Measurements from ENCODE around the gene HDAC5.

HDAC5 gene

GRCh38 chr17:44071772-44072171 lies 51.7 kb downstream of the HDAC5 start:
- peak overlapping the region; percentile 79 for H3K4me3 ChIP-seq (ENCODE audit: low read depth, low read length)
- no peak for DNase-seq
- H3K36me3 ChIP-seq (replicated peaks) = peaks cover 18% of the 10 kb centered on the region
- in situ Hi-C loops (cut with HindIII; ENCODE audit: low pct_ligation_motif_present, low sequenced_read_pairs) = no loop called here
- no peak for TF ChIP-seq CTCF (IDR thresholded peaks at IDR 0.05; ENCODE audit: low read depth, low read length, missing control alignments)
- H3K27me3 ChIP-seq (replicated peaks) = no peaks in the 10 kb centered on the region
- H3K27ac ChIP-seq = peak overlapping the region; percentile 92

- Histone ChIP-seq H3K27ac (peak overlapping the region; percentile 92), H3K27me3 (replicated peaks) (no peaks in the 10 kb centered on the region), H3K4me3 (ENCODE audit: low read depth, low read length) (peak overlapping the region; percentile 79), H3K36me3 (replicated peaks) (peaks cover 12% of the 10 kb centered on the region)
- in situ Hi-C loops (cut with HindIII; ENCODE audit: low pct_ligation_motif_present, low sequenced_read_pairs) = no loop called here
- no peak for DNase-seq
- TF ChIP-seq CTCF (IDR thresholded peaks at IDR 0.05; ENCODE audit: low read depth, low read length, missing control alignments) = no peak
These were observed 52.3 kb downstream of the HDAC5 start for GRCh38 chr17:44071198-44071520.

GRCh38 chr17:44070455-44071197 lies 52.8 kb downstream of the HDAC5 start, which contains the start of gene G6PC3:
TSS of gene G6PC3 (plus strand) at chr17:44070735. CDS start at chr17:44070966, 231 bp downstream.
- TF ChIP-seq CTCF (IDR thresholded peaks at IDR 0.05; ENCODE audit: low read depth, low read length, missing control alignments) = peak; percentile 24
- DNase-seq = peak; percentile 97

GRCh38 chr17:44069974-44070454 lies 53.4 kb downstream of the HDAC5 start:
- H3K4me3 ChIP-seq (ENCODE audit: low read depth, low read length) = peak overlapping the region; percentile 79
- peak overlapping the region; percentile 92 for H3K27ac ChIP-seq
- TF ChIP-seq CTCF (IDR thresholded peaks at IDR 0.05; ENCODE audit: low read depth, low read length, missing control alignments) = no peak
- H3K27me3 ChIP-seq (replicated peaks) = no peaks in the 10 kb centered on the region
- no peak for DNase-seq
- H3K36me3 ChIP-seq (replicated peaks) = peaks cover 4% of the 10 kb centered on the region
- in situ Hi-C loops (cut with HindIII; ENCODE audit: low pct_ligation_motif_present, low sequenced_read_pairs) = no loop called here

More at GRCh38 chr17:44070455-44071197, 52.8 kb downstream of the HDAC5 start, which contains the start of gene G6PC3:
- Histone ChIP-seq H3K27ac (peak within 1 kb of the TSS; percentile 92), H3K4me3 (ENCODE audit: low read depth, low read length) (peak within 1 kb of the TSS; percentile 79), H3K27me3 (replicated peaks) (no peaks in the 10 kb centered on the region), H3K36me3 (replicated peaks) (peaks cover 10% of the 10 kb centered on the region)
- in situ Hi-C loops (cut with HindIII; ENCODE audit: low pct_ligation_motif_present, low sequenced_read_pairs) = no loop called here

- no peak for TF ChIP-seq CTCF (IDR thresholded peaks at IDR 0.05; ENCODE audit: low read depth, low read length, missing control alignments)
- no peak overlapping the region for H3K27ac ChIP-seq
- H3K36me3 ChIP-seq (replicated peaks) = peaks cover 11% of the 10 kb centered on the region
- DNase-seq = no peak
- no peaks in the 10 kb centered on the region for H3K27me3 ChIP-seq (replicated peaks)
- in situ Hi-C loops (cut with HindIII; ENCODE audit: low pct_ligation_motif_present, low sequenced_read_pairs) = no loop called here
- no peak overlapping the region for H3K4me3 ChIP-seq (ENCODE audit: low read depth, low read length)
These were observed 55.9 kb downstream of the HDAC5 start for GRCh38 chr17:44067545-44067940.
